ENCODE data around the gene PRDX2.

GRCh38 chr19:12800923-12801465, 606 bp downstream of the PRDX2 start:
- TF ChIP-seq CTCF (IDR thresholded peaks at IDR 0.05; ENCODE audit: low read length) (no peak), EZH2 (IDR thresholded peaks at IDR 0.05; ENCODE audit: borderline replicate concordance, low read length) (no peak)

All from OCI-LY1 (cell line).